Activated T-cell treated with anti-CD3 and anti-CD28 coated beads for 1 hour (primary cell): Measurements from ENCODE around the gene HIVEP3.

ENCODE experiments used
- DNase-seq: peaks from one replicate; pipeline ENCODE4 v3.0.0-alpha.2; 2020; ENCODE audit warnings: low read depth

HIVEP3 gene

GRCh38 chr1:41758500-41758899 is 160.2 kb downstream of the HIVEP3 start:
- DNase-seq = no peak

- no peak for DNase-seq
Measured at GRCh38 chr1:41754540-41754939, 164.2 kb downstream of the HIVEP3 start.

- DNase-seq = no peak
Measured at GRCh38 chr1:41752514-41753170, 166.1 kb downstream of the HIVEP3 start.

GRCh38 chr1:41751804-41752513 is 166.8 kb downstream of the HIVEP3 start:
- no peak for DNase-seq

GRCh38 chr1:41749991-41750745 is 168.6 kb downstream of the HIVEP3 start:
- DNase-seq = no peak

GRCh38 chr1:41745022-41745421 is 173.7 kb downstream of the HIVEP3 start:
- DNase-seq = no peak

GRCh38 chr1:41743366-41743765 is 175.4 kb downstream of the HIVEP3 start:
- DNase-seq = no peak

- DNase-seq = no peak
Measured at GRCh38 chr1:41742219-41742618, 176.5 kb downstream of the HIVEP3 start.

- DNase-seq = no peak
Measured at GRCh38 chr1:41741244-41741643, 177.5 kb downstream of the HIVEP3 start.

GRCh38 chr1:41740630-41741239 is 178.0 kb downstream of the HIVEP3 start:
- DNase-seq = no peak

GRCh38 chr1:41740058-41740457 is 178.7 kb downstream of the HIVEP3 start:
- no peak for DNase-seq

- DNase-seq = peak; percentile 49
Measured at GRCh38 chr1:41739061-41739955, 179.4 kb downstream of the HIVEP3 start.

GRCh38 chr1:41738475-41738874 is 180.2 kb downstream of the HIVEP3 start:
- no peak for DNase-seq

- no peak for DNase-seq
Measured at GRCh38 chr1:41738006-41738405, 180.7 kb downstream of the HIVEP3 start.

GRCh38 chr1:41735631-41736260 is 183.0 kb downstream of the HIVEP3 start:
- no peak for DNase-seq

GRCh38 chr1:41735139-41735538 is 183.6 kb downstream of the HIVEP3 start:
- DNase-seq = no peak

GRCh38 chr1:41734201-41734970 is 184.3 kb downstream of the HIVEP3 start:
- DNase-seq = no peak

- no peak for DNase-seq
Measured at GRCh38 chr1:41733725-41734124, 185.0 kb downstream of the HIVEP3 start.

GRCh38 chr1:41733021-41733420 is 185.7 kb downstream of the HIVEP3 start:
- DNase-seq = no peak

- no peak for DNase-seq
Measured at GRCh38 chr1:41731516-41732030, 187.1 kb downstream of the HIVEP3 start.
